H1 (cell line): ENCODE results near the gene AFF4. TPM values are rescaled to one million over a fixed set of nuclear protein-coding genes. Genes with fewer than 3 reads are reported as not detected.

ENCODE experiments used
- BACH1 ChIP-seq: IDR thresholded peaks from 2 replicates; pipeline ENCODE4 v1.6.1; 2012; ENCODE audit warnings: low read length, improper control_type of control experiment
- CEBPB ChIP-seq: IDR thresholded peaks from 2 replicates; pipeline ENCODE4 v1.6.1; 2012; ENCODE audit warnings: low read depth, low read length
- GTF2F1 ChIP-seq: IDR thresholded peaks from 2 replicates; pipeline ENCODE4 v1.6.1; 2012; ENCODE audit warnings: low read depth, low read length, improper control_type of control experiment, borderline replicate concordance
- HDAC6 ChIP-seq: IDR thresholded peaks from one replicate; pipeline ENCODE4 v1.7.1; 2012; ENCODE audit warnings: low read depth, mild to moderate bottlenecking, inconsistent platforms, low read length, moderate library complexity
- SAP30 ChIP-seq: fragments of 300-600 bp; sonication (generic); IDR thresholded peaks from 2 replicates; pipeline ENCODE4 v1.7.1; 2012; ENCODE audit warnings: low read length, moderate library complexity, mild to moderate bottlenecking, inconsistent platforms; ENCODE audit not compliant: insufficient read depth, insufficient replicate concordance
- polyA plus RNA-seq, 7 experiments: library from polyadenylated mRNA; depleted of rRNA in 3 of 7; stranded (reverse) in 5 of 7; unstranded in 2 of 7; fragments of >200 nt in 5 of 7; fragments of 200-250 nt in 2 of 7; gene quantifications; 1 replicate in 5 of 7; 2 replicates in 1 of 7; 4 replicates in 1 of 7; pipeline versions ENCODE4 v1.2.1 to v1.2.3, GENCODE V29; 2011 to 2013; ENCODE audit warnings: missing spikeins in 2 of 7, mixed read lengths in 2 of 7
- total RNA-seq: library from RNA; stranded (reverse); fragmentation: NEBNext Ultra II Directional; extraction: Animal tissue kit (Norgen Biotek cat#: 25700); gene quantifications from 2 replicates; pipeline ENCODE4 v1.2.1, GENCODE V29; 2021

Gene AFF4
- total and polyA plus RNA-seq, 2 of the 8 experiments (the other 6 are each of a cell fraction or from before 2014, with no cell fraction given) = 12.0 to 61.4 TPM

DNA sequence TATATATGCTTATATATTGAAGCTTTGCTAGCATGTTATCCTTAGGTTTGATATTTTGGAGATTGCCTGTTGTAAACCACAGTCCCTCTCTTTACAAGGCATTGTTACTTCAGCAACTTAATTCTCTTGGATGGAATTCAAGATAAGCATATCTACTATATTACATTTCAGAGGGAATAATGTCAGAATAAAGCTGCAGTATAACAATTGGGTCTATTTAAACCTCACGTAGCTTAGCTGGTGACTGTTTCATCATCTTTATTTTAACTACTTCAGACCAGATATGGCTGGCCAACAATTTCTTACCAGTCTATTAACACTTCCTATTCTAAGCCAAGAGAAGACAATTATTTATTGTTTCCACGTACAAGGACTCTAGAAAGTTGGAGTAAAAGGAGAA lies 35.8 kb upstream of the AFF4 start (continued):
- TF ChIP-seq SAP30 (no peak), BACH1 (no peak), HDAC6 (no peak), CEBPB (no peak), GTF2F1 (no peak)
